ENCODE results near the gene RPA3.

RPA3 gene

GRCh38 chr7:7719236-7719635 lies 829 bp upstream of the RPA3 start:
- no CpG with 5 or more reads among the region's 2 CpGs for WGBS, 2 donors (ENCODE audit: extremely low coverage in 2 of 2, insufficient read length in 2 of 2, insufficient replicate concordance in 1 of 2)
- Histone ChIP-seq H3K9me3 (replicated peaks in 1 of 2; ENCODE audit: control insufficient read depth in 2 of 2, insufficient read depth in 1 of 2, low read depth in 1 of 2, low read length in 2 of 2) (no peaks in the 10 kb centered on the region), H3K14ac (ENCODE audit: low read length) (no peak overlapping the region), H3K27ac (replicated peaks; ENCODE audit: low read length) (no peak overlapping the region), H4K91ac (ENCODE audit: low read depth, low read length, poor library complexity) (no peak overlapping the region), H2BK120ac (ENCODE audit: low read depth, low read length) (no peak overlapping the region), H3K4ac (ENCODE audit: low read length) (no peak overlapping the region), H3K4me2 (ENCODE audit: insufficient read depth, low read length, poor library complexity, severe bottlenecking) (no peak overlapping the region), H2BK12ac (ENCODE audit: low read length) (no peak overlapping the region), H3K4me3 (ENCODE audit: low read length in 2 of 2) (no peak overlapping the region), H3K23ac (ENCODE audit: low read depth, low read length, poor library complexity) (no peak overlapping the region), H3K27me3 (ENCODE audit: control insufficient read depth in 3 of 3, insufficient read depth in 3 of 3, low read depth in 1 of 3, low read length in 3 of 3) (no peaks in the 10 kb centered on the region), H3K9ac (ENCODE audit: low read depth, low read length, poor library complexity) (no peak overlapping the region), H2AFZ (ENCODE audit: low read length) (peak overlapping the region; percentile 25), H3K79me1 (ENCODE audit: low read depth, low read length) (no peaks in the 10 kb centered on the region), H3K36me3 (replicated peaks in 1 of 2; ENCODE audit: control insufficient read depth in 2 of 2, insufficient read depth in 2 of 2, low read length in 2 of 2) (no peaks in the 10 kb centered on the region), H2AK5ac (ENCODE audit: low read depth, low read length) (no peak overlapping the region), H3K18ac (ENCODE audit: low read length) (no peak overlapping the region), H3K4me1 (ENCODE audit: control insufficient read depth in 2 of 2, insufficient read depth in 1 of 2, low read depth in 1 of 2, low read length in 2 of 2) (peaks cover 1 to 3% of the 10 kb centered on the region in 2 donors), H2BK5ac (ENCODE audit: low read length) (no peak overlapping the region), H2BK15ac (ENCODE audit: low read length) (no peak overlapping the region), H4K8ac (ENCODE audit: low read depth, low read length) (no peak overlapping the region)
- DNase-seq (ENCODE audit: low spot score) = no peak

- Histone ChIP-seq H3K23ac (ENCODE audit: low read depth, low read length, poor library complexity) (no peak overlapping the region), H3K4ac (ENCODE audit: low read length) (no peak overlapping the region), H2AFZ (ENCODE audit: low read length) (no peak overlapping the region), H3K4me3 (ENCODE audit: low read length in 2 of 2) (no peak overlapping the region), H3K36me3 (replicated peaks in 1 of 2; ENCODE audit: control insufficient read depth in 2 of 2, insufficient read depth in 2 of 2, low read length in 2 of 2) (no peaks in the 10 kb centered on the region), H3K27ac (replicated peaks; ENCODE audit: low read length) (no peak overlapping the region), H2BK15ac (ENCODE audit: low read length) (no peak overlapping the region), H3K18ac (ENCODE audit: low read length) (no peak overlapping the region), H3K14ac (ENCODE audit: low read length) (no peak overlapping the region), H4K8ac (ENCODE audit: low read depth, low read length) (no peak overlapping the region), H2BK5ac (ENCODE audit: low read length) (no peak overlapping the region), H3K79me1 (ENCODE audit: low read depth, low read length) (no peaks in the 10 kb centered on the region), H2BK12ac (ENCODE audit: low read length) (no peak overlapping the region), H3K27me3 (ENCODE audit: control insufficient read depth in 3 of 3, insufficient read depth in 3 of 3, low read depth in 1 of 3, low read length in 3 of 3) (no peaks in the 10 kb centered on the region), H2BK120ac (ENCODE audit: low read depth, low read length) (no peak overlapping the region), H2AK5ac (ENCODE audit: low read depth, low read length) (no peak overlapping the region), H3K4me1 (ENCODE audit: control insufficient read depth in 2 of 2, insufficient read depth in 1 of 2, low read depth in 1 of 2, low read length in 2 of 2) (peaks cover 0 to 5% of the 10 kb centered on the region in 2 donors), H3K9ac (ENCODE audit: low read depth, low read length, poor library complexity) (no peak overlapping the region), H4K91ac (ENCODE audit: low read depth, low read length, poor library complexity) (no peak overlapping the region), H3K4me2 (ENCODE audit: insufficient read depth, low read length, poor library complexity, severe bottlenecking) (no peak overlapping the region), H3K9me3 (replicated peaks in 1 of 2; ENCODE audit: control insufficient read depth in 2 of 2, insufficient read depth in 1 of 2, low read depth in 1 of 2, low read length in 2 of 2) (no peaks in the 10 kb centered on the region)
- no CpG with 5 or more reads among the region's 4 CpGs for WGBS, 2 donors (ENCODE audit: extremely low coverage in 2 of 2, insufficient read length in 2 of 2, insufficient replicate concordance in 1 of 2)
- no peak for DNase-seq (ENCODE audit: low spot score)
Observed at GRCh38 chr7:7713730-7714129, 4.7 kb downstream of the RPA3 start.

GRCh38 chr7:7710469-7710868 lies 7.9 kb downstream of the RPA3 start:
- Histone ChIP-seq H2BK15ac (ENCODE audit: low read length) (no peak overlapping the region), H3K9me3 (replicated peaks in 1 of 2; ENCODE audit: control insufficient read depth in 2 of 2, insufficient read depth in 1 of 2, low read depth in 1 of 2, low read length in 2 of 2) (no peaks in the 10 kb centered on the region), H3K18ac (ENCODE audit: low read length) (no peak overlapping the region), H3K4me3 (ENCODE audit: low read length in 2 of 2) (no peak overlapping the region), H3K4me1 (ENCODE audit: control insufficient read depth in 2 of 2, insufficient read depth in 1 of 2, low read depth in 1 of 2, low read length in 2 of 2) (peaks cover 2 to 24% of the 10 kb centered on the region in 2 donors), H3K27ac (replicated peaks; ENCODE audit: low read length) (no peak overlapping the region), H2AK5ac (ENCODE audit: low read depth, low read length) (no peak overlapping the region), H2BK5ac (ENCODE audit: low read length) (no peak overlapping the region), H2AFZ (ENCODE audit: low read length) (no peak overlapping the region), H3K36me3 (replicated peaks in 1 of 2; ENCODE audit: control insufficient read depth in 2 of 2, insufficient read depth in 2 of 2, low read length in 2 of 2) (no peaks in the 10 kb centered on the region), H3K79me1 (ENCODE audit: low read depth, low read length) (no peaks in the 10 kb centered on the region), H2BK12ac (ENCODE audit: low read length) (no peak overlapping the region), H3K4me2 (ENCODE audit: insufficient read depth, low read length, poor library complexity, severe bottlenecking) (no peak overlapping the region), H3K9ac (ENCODE audit: low read depth, low read length, poor library complexity) (no peak overlapping the region), H3K27me3 (ENCODE audit: control insufficient read depth in 3 of 3, insufficient read depth in 3 of 3, low read depth in 1 of 3, low read length in 3 of 3) (no peaks in the 10 kb centered on the region), H4K8ac (ENCODE audit: low read depth, low read length) (no peak overlapping the region), H2BK120ac (ENCODE audit: low read depth, low read length) (no peak overlapping the region), H4K91ac (ENCODE audit: low read depth, low read length, poor library complexity) (no peak overlapping the region), H3K23ac (ENCODE audit: low read depth, low read length, poor library complexity) (no peak overlapping the region), H3K14ac (ENCODE audit: low read length) (no peak overlapping the region), H3K4ac (ENCODE audit: low read length) (no peak overlapping the region)
- no peak for DNase-seq (ENCODE audit: low spot score)
- WGBS, 2 donors (ENCODE audit: extremely low coverage in 2 of 2, insufficient read length in 2 of 2, insufficient replicate concordance in 1 of 2) = no CpG with 5 or more reads among the region's 2 CpGs

- H3K27me3 ChIP-seq (ENCODE audit: control insufficient read depth in 3 of 3, insufficient read depth in 3 of 3, low read depth in 1 of 3, low read length in 3 of 3) = no peaks in the 10 kb centered on the region
- H3K18ac ChIP-seq (ENCODE audit: low read length) = no peak overlapping the region
- H3K14ac ChIP-seq (ENCODE audit: low read length) = no peak overlapping the region
- no peak overlapping the region for H2AK5ac ChIP-seq (ENCODE audit: low read depth, low read length)
- H2AFZ ChIP-seq (ENCODE audit: low read length) = no peak overlapping the region
- H4K91ac ChIP-seq (ENCODE audit: low read depth, low read length, poor library complexity) = no peak overlapping the region
- H3K4me3 ChIP-seq (ENCODE audit: low read length in 2 of 2) = no peak overlapping the region
- H3K27ac ChIP-seq (replicated peaks; ENCODE audit: low read length) = no peak overlapping the region
- no peak overlapping the region for H3K4ac ChIP-seq (ENCODE audit: low read length)
- H3K9ac ChIP-seq (ENCODE audit: low read depth, low read length, poor library complexity) = no peak overlapping the region
- H2BK15ac ChIP-seq (ENCODE audit: low read length) = no peak overlapping the region
- H2BK5ac ChIP-seq (ENCODE audit: low read length) = no peak overlapping the region
- no peaks in the 10 kb centered on the region for H3K9me3 ChIP-seq (replicated peaks in 1 of 2; ENCODE audit: control insufficient read depth in 2 of 2, insufficient read depth in 1 of 2, low read depth in 1 of 2, low read length in 2 of 2)
- no CpG with 5 or more reads among the region's 3 CpGs for WGBS, 2 donors (ENCODE audit: extremely low coverage in 2 of 2, insufficient read length in 2 of 2, insufficient replicate concordance in 1 of 2)
- no peak overlapping the region for H2BK12ac ChIP-seq (ENCODE audit: low read length)
- H3K36me3 ChIP-seq (replicated peaks in 1 of 2; ENCODE audit: control insufficient read depth in 2 of 2, insufficient read depth in 2 of 2, low read length in 2 of 2) = no peaks in the 10 kb centered on the region
- no peak overlapping the region for H3K4me2 ChIP-seq (ENCODE audit: insufficient read depth, low read length, poor library complexity, severe bottlenecking)
- H3K23ac ChIP-seq (ENCODE audit: low read depth, low read length, poor library complexity) = no peak overlapping the region
- H3K79me1 ChIP-seq (ENCODE audit: low read depth, low read length) = no peaks in the 10 kb centered on the region
- H2BK120ac ChIP-seq (ENCODE audit: low read depth, low read length) = no peak overlapping the region
- H3K4me1 ChIP-seq (ENCODE audit: control insufficient read depth in 2 of 2, insufficient read depth in 1 of 2, low read depth in 1 of 2, low read length in 2 of 2) = peaks cover 2 to 29% of the 10 kb centered on the region in 2 donors
- peak; percentile 17 for DNase-seq (ENCODE audit: low spot score)
- no peak overlapping the region for H4K8ac ChIP-seq (ENCODE audit: low read depth, low read length)
Observed at GRCh38 chr7:7709291-7709690, 9.1 kb downstream of the RPA3 start.

All from neuronal stem cell (in vitro differentiated cells).